HEK293 (cell line): ENCODE results near the gene PAX2.

Source experiments
- CTCF ChIA-PET: fragments of 350-600 bp; formaldehyde crosslinking; extraction: SDS; loops from one replicate; lab custom pipeline; 2021; ENCODE audit warnings: antibody characterized with exemption; lab: Yijun Ruan, JAX
- POLR2A ChIA-PET: fragments of 300-600 bp; formaldehyde crosslinking; extraction: SDS; loops from one replicate; lab custom pipeline; 2020; ENCODE audit warnings: antibody characterized with exemption, inconsistent platforms; lab: Yijun Ruan, JAX
- H3K27ac ChIP-seq: fragments of 200-500 bp; sonication (Bioruptor generic); 2 replicates; pipeline ENCODE4 v1.5.1; 2014; ENCODE audit warnings: low read depth, low read length, control low read depth, inconsistent platforms; ENCODE audit errors: extremely low read depth
- H3K36me3 ChIP-seq, 2 experiments: fragments of 200-500 bp in 1 of 2; sonication (Bioruptor generic) in 1 of 2; 1 replicate in 1 of 2; 2 replicates in 1 of 2; pipeline ENCODE4 v1.5.1; 2014 to 2017; ENCODE audit warnings: inconsistent platforms in 2 of 2, low read length in 2 of 2; ENCODE audit not compliant: control insufficient read depth in 2 of 2, insufficient read depth in 1 of 2
- H3K4me1 ChIP-seq: fragments of 200-500 bp; sonication (Bioruptor generic); 2 replicates; pipeline ENCODE4 v1.5.1; 2014; ENCODE audit warnings: mild to moderate bottlenecking, low read length, inconsistent platforms; ENCODE audit not compliant: control insufficient read depth, insufficient read depth
- H3K4me3 ChIP-seq: 2 replicates; pipeline ENCODE4 v1.5.1; 2011; ENCODE audit warnings: low read depth, mild to moderate bottlenecking, control low read depth, low read length, moderate library complexity
- H3K9me3 ChIP-seq: fragments of 200-500 bp; sonication (Bioruptor generic); 2 replicates; pipeline ENCODE4 v1.5.1; 2014; ENCODE audit warnings: low read depth, low read length, inconsistent platforms; ENCODE audit not compliant: control insufficient read depth, insufficient read depth
- GLIS1 ChIP-seq: fragments of 450-650 bp; formaldehyde crosslinking; IDR thresholded peaks from 2 replicates; pipeline ENCODE4 v1.5.1; 2016; ENCODE audit warnings: missing biosample characterization, missing genetic modification characterization
- HOXD13 ChIP-seq: sonication (generic); formaldehyde crosslinking; IDR thresholded peaks from 2 replicates; pipeline ENCODE4 v1.8.0; 2022; ENCODE audit warnings: missing genetic modification reagents, borderline replicate concordance
- KLF16 ChIP-seq: fragments of 450-650 bp; formaldehyde crosslinking; IDR thresholded peaks from 2 replicates; pipeline ENCODE4 v1.5.1; 2017; ENCODE audit warnings: missing biosample characterization, missing genetic modification characterization
- KLF8 ChIP-seq: fragments of 450-650 bp; formaldehyde crosslinking; IDR thresholded peaks from 2 replicates; pipeline ENCODE4 v1.5.1; 2016; ENCODE audit warnings: missing biosample characterization, missing genetic modification characterization
- SETDB1 ChIP-seq: IDR thresholded peaks from one replicate; pipeline ENCODE4 v1.6.1; 2017; ENCODE audit warnings: mild to moderate bottlenecking, low read length, moderate library complexity, mixed read lengths; ENCODE audit not compliant: insufficient read length
- WT1 ChIP-seq: fragments of 450-650 bp; formaldehyde crosslinking; IDR thresholded peaks from 2 replicates; pipeline ENCODE4 v1.5.1; 2016; ENCODE audit warnings: missing biosample characterization, missing genetic modification characterization
- ZBTB17 ChIP-seq: fragments of 450-650 bp; formaldehyde crosslinking; IDR thresholded peaks from 2 replicates; pipeline ENCODE4 v1.5.1; 2016; ENCODE audit warnings: missing biosample characterization, missing genetic modification characterization
- ZIC2 ChIP-seq: fragments of 450-650 bp; formaldehyde crosslinking; IDR thresholded peaks from 2 replicates; pipeline ENCODE4 v1.5.1; 2016; ENCODE audit warnings: missing biosample characterization, missing genetic modification characterization
- ZNF112 ChIP-seq: fragments of 450-650 bp; formaldehyde crosslinking; IDR thresholded peaks from 2 replicates; pipeline ENCODE4 v1.5.0; 2017; ENCODE audit warnings: missing biosample characterization, missing genetic modification characterization
- ZNF133 ChIP-seq: fragments of 450-650 bp; formaldehyde crosslinking; IDR thresholded peaks from 2 replicates; pipeline ENCODE4 v1.5.1; 2016; ENCODE audit warnings: missing biosample characterization, missing genetic modification characterization
- ZNF140 ChIP-seq: fragments of 450-650 bp; formaldehyde crosslinking; IDR thresholded peaks from 2 replicates; pipeline ENCODE4 v1.5.1; 2016; ENCODE audit warnings: missing biosample characterization, missing genetic modification characterization
- ZNF19 ChIP-seq: fragments of 450-650 bp; formaldehyde crosslinking; IDR thresholded peaks from 2 replicates; pipeline ENCODE4; 2016; ENCODE audit warnings: missing biosample characterization, missing genetic modification characterization, low read depth
- ZNF221 ChIP-seq: fragments of 450-650 bp; formaldehyde crosslinking; IDR thresholded peaks from 2 replicates; pipeline ENCODE4 v1.5.1; 2017; ENCODE audit warnings: missing biosample characterization, missing genetic modification characterization, borderline replicate concordance
- ZNF23 ChIP-seq: fragments of 450-650 bp; formaldehyde crosslinking; IDR thresholded peaks from 2 replicates; pipeline ENCODE4 v1.5.1; 2016; ENCODE audit warnings: missing biosample characterization, missing genetic modification characterization, borderline replicate concordance
- ZNF391 ChIP-seq: fragments of 450-650 bp; formaldehyde crosslinking; IDR thresholded peaks from 2 replicates; pipeline ENCODE4 v1.5.1; 2016; ENCODE audit warnings: low read depth, missing biosample characterization, missing genetic modification characterization, borderline replicate concordance
- ZNF423 ChIP-seq: fragments of 450-650 bp; formaldehyde crosslinking; IDR thresholded peaks from 2 replicates; pipeline ENCODE4 v1.5.1; 2016; ENCODE audit warnings: missing biosample characterization, missing genetic modification characterization
- ZNF596 ChIP-seq: fragments of 450-650 bp; IDR thresholded peaks from 2 replicates; pipeline ENCODE4 v1.5.0; 2018; ENCODE audit warnings: missing biosample characterization, mild to moderate bottlenecking, missing genetic modification characterization, moderate library complexity
- ZNF654 ChIP-seq: fragments of 450-650 bp; formaldehyde crosslinking; IDR thresholded peaks from 2 replicates; pipeline ENCODE4 v1.5.1; 2016; ENCODE audit warnings: low read depth, missing biosample characterization, missing genetic modification characterization
- ZNF658 ChIP-seq: fragments of 450-650 bp; formaldehyde crosslinking; IDR thresholded peaks from 2 replicates; pipeline ENCODE4; 2016; ENCODE audit warnings: missing biosample characterization, missing genetic modification characterization
- ZNF664 ChIP-seq: fragments of 450-650 bp; formaldehyde crosslinking; IDR thresholded peaks from 2 replicates; pipeline ENCODE4 v1.5.1; 2016; ENCODE audit warnings: missing biosample characterization, missing genetic modification characterization
- ZNF76 ChIP-seq: fragments of 450-650 bp; formaldehyde crosslinking; IDR thresholded peaks from 2 replicates; pipeline ENCODE4; 2016; ENCODE audit warnings: low read depth, missing biosample characterization, missing genetic modification characterization, borderline replicate concordance
- ZNF785 ChIP-seq: fragments of 450-650 bp; formaldehyde crosslinking; IDR thresholded peaks from 2 replicates; pipeline ENCODE4 v1.5.1; 2016; ENCODE audit warnings: missing biosample characterization, missing genetic modification characterization
- ZSCAN30 ChIP-seq: fragments of 450-650 bp; IDR thresholded peaks from 2 replicates; pipeline ENCODE4 v1.5.1; 2018; ENCODE audit warnings: missing biosample characterization, mild to moderate bottlenecking, missing genetic modification characterization, moderate library complexity
- ZSCAN4 ChIP-seq: fragments of 450-650 bp; formaldehyde crosslinking; IDR thresholded peaks from 2 replicates; pipeline ENCODE4 v1.5.1; 2017; ENCODE audit warnings: missing biosample characterization, missing genetic modification characterization

Gene PAX2

GRCh38 chr10:100766693-100767421, 21.5 kb downstream of the PAX2 start:
- TF ChIP-seq ZNF76 (tag by site-specific recombination) (no peak), ZNF658 (no peak), ZNF391 (tag by site-specific recombination) (no peak), SETDB1 (no peak), ZNF23 (tag by site-specific recombination) (no peak), ZNF423 (tag by site-specific recombination) (no peak), ZBTB17 (tag by site-specific recombination) (peak; percentile 92), ZNF664 (tag by site-specific recombination) (no peak), GLIS1 (no peak), KLF16 (tag by site-specific recombination) (no peak), ZNF19 (no peak), ZIC2 (tag by site-specific recombination) (peak; percentile 49; the same call in 1 of the 2 replicates), KLF8 (no peak)
- ChIA-PET POLR2A (no interaction called here), CTCF (interaction anchor here (0.8 to 1.8 kb wide), 3 partner anchors 76 to 107 kb away, joined by 3 to 8 read pairs (median 3); no protein-coding TSS in a partner anchor)
- Histone ChIP-seq H3K27ac (no peak overlapping the region), H3K36me3 (no peaks in the 10 kb centered on the region), H3K9me3 (no peaks in the 10 kb centered on the region), H3K4me3 (no peak overlapping the region), H3K4me1 (no peaks in the 10 kb centered on the region)

- H3K9me3 ChIP-seq, result no peaks in the 10 kb centered on the region
- no peak for TF ChIP-seq ZSCAN4 (tag by site-specific recombination)
- TF ChIP-seq ZNF221 (tag by site-specific recombination), result no peak
- TF ChIP-seq ZNF596 (tag by site-specific recombination), result no peak
- no peak for TF ChIP-seq ZNF785
- TF ChIP-seq ZSCAN30 (tag by site-specific recombination), result no peak
- ChIA-PET POLR2A (no interaction called here), CTCF (interaction anchor here (0.8 to 1.8 kb wide), 4 partner anchors 57 to 106 kb away, joined by 3 to 8 read pairs (median 4); no protein-coding TSS in a partner anchor)
- no peaks in the 10 kb centered on the region for H3K36me3 ChIP-seq
- no peak overlapping the region for H3K27ac ChIP-seq
- H3K4me3 ChIP-seq, result no peak overlapping the region
- H3K4me1 ChIP-seq, result no peaks in the 10 kb centered on the region
Observed at GRCh38 chr10:100767422-100767775, 22.0 kb downstream of the PAX2 start.

GRCh38 chr10:100769481-100769880, 24.1 kb downstream of the PAX2 start:
- ChIA-PET CTCF (interaction anchor here (0.6 to 1.4 kb wide), 3 partner anchors 27 to 108 kb away, joined by 3 to 6 read pairs (median 3); no protein-coding TSS in a partner anchor), POLR2A (no interaction called here)
- TF ChIP-seq ZNF133 (tag by site-specific recombination), result no peak
- TF ChIP-seq WT1, result no peak
- no peak for TF ChIP-seq ZNF112 (tag by site-specific recombination)
- no peak for TF ChIP-seq ZNF140 (tag by site-specific recombination)
- TF ChIP-seq KLF16 (tag by site-specific recombination), result no peak
- no peak for TF ChIP-seq HOXD13
- no peak for TF ChIP-seq ZNF654 (tag by site-specific recombination)
- H3K4me3 ChIP-seq, result no peak overlapping the region
- H3K4me1 ChIP-seq, result no peaks in the 10 kb centered on the region
- no peak overlapping the region for H3K27ac ChIP-seq
- no peaks in the 10 kb centered on the region for H3K9me3 ChIP-seq
- no peaks in the 10 kb centered on the region for H3K36me3 ChIP-seq
